Activated CD8-positive, alpha-beta memory T cell treated with anti-CD3 and anti-CD28 coated beads for 24 hours (primary cell): Measurements from ENCODE around the gene PRKAR2B.
"Not testable (repeated sequence)": the region's sequence is repeated elsewhere in the genome, so short reads cannot be mapped to it uniquely, and the experiment has no call there.

ENCODE experiments used
- DNase-seq: peaks from one replicate; pipeline ENCODE4 v3.0.0-alpha.2; 2020

Gene PRKAR2B

DNA sequence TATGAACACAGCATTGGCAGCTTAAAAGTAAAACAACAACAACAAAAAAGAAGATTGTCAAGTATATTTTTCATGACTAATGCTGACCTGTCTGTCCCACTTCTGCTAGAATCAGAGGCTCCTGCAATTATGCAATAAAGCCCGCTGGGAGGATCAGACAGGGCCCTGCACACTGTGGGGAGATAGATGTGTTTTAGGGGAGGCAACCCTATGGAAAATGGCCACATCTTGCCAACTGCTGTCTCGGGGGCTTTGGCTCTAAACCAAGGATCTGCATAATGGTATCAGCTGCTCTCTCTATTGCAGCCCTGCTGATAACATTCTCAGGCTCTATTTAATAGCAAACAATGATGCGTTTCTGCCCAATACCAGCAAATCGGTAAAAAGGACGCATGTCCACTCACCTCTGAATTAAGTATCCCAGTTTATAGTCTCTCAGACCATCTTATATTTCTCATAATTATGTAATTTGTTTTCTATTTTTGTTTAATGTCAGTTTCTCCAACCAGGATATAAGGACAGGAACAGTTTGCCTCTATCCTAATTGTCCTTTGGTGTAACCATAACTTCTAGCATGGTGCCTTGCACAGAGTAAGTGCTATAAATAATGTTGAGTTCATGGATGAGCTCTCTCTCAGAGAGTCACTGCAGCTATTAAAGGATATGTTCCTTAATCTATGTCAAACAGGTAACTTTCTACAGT lies 15.3 kb upstream of the PRKAR2B start:
- no peak for DNase-seq

DNA sequence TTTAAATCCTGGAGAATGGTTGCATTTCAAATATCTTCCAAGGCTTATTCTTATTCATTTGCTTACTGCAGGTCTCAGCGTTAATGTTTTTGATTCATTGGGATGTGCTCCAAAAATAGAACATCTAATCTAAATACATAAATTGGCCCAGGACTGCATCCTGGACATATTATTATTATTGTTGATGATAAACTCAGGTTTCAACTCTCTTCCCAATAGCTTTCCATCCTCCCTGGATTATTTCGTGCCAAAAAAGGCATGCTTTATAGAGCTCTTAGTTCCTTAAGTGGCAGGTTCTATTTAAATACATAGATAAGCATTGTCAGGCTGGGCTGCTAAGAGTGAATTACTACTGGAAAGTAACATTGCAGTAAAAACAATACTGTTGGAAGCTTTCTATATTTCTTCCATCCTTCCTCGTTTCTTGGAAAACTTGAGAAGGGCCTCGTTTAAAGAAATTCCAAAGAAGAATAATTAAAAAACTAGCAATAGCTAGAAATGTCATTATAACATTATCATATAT lies 14.7 kb upstream of the PRKAR2B start:
- no peak for DNase-seq

DNA sequence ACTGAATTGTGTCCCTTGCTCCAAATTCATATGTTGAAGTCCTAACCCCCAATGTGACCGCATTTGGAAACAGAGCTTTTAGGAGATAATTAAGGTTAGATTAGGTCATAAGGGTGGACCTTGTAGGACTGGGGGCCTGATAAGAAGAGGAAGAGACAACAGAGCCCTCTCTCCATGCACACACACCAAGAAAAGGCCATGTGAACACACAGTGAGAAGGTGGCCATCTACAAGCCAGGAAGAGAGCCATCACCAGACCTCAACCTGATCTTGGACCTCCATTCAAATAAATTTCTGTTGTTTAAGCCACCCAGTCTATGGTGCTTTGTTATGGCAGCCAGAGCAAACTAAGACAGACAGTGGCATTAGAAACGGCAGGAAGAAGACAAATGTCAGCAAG lies 12.5 kb upstream of the PRKAR2B start:
- DNase-seq = no peak

DNA sequence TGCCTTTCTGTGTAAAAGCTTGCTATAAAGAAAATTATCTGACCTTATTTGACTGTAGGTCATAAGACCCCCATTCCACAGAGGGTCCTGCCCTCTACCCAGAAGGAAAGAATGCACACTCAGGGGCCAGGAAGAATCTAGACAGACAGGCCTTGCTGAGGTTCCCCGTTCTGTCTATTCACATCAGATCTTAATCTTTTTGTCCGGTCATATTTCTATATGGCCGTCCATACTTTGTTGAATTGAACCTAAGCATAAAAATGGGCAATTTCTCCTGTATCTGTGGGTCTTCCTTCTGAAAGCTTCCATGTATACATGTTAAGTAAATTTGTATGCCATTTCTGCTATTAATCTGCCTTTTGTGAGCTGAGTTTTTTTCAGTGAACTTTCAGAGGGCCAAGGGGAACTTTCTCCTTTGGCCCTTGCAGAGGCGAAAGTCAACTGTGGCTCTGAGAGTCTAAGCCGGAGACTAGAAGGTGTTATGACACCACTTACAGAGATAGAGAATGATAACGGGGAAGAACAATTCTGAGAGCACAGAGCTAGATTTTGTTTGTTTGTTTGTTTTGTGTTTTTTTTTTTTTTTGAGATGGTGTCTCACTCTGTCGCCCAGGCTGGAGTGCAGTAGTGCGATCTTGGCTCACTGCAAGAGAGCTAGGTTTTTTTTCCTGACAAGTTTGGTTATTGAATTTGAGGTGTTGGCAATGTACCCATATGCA lies 11.6 kb upstream of the PRKAR2B start:
- DNase-seq = no peak

DNA sequence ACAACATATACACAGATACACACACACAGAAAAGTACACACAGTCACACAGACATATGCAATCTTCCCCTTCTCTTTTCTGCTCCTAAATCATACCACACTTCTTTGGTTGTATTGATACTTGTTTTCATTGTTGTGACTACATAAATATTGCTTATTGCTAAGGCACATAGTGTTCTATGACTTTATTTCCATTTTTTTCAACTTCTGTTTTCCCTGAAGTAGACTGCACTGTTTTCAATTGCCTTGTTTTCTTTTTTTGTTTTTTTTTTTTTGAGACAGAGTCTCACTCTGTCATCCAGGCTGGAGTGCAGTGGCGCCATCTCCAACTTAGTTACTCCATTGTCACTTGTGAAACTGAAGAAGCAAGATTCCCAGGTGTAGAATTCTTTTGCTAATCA lies 10.0 kb upstream of the PRKAR2B start:
- DNase-seq = no peak

DNA sequence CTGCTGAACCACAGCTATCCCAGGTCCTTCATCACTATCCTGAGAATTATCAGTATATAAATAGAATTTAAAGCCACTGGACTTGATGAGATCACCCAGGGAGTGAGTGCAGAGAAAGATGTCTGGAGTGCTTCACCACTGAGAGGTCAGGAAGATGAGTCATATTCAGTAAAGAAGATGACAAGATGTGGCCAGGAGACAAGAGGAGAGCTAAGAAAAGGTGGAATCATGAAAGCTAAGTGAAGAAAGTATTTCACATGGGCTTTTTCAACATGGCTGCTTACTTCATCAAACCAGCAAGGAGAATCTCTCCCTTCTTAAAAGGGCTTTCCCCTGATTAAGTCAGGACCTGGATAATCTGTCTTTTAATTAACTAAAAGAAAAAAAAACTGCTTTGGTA lies 9.1 kb upstream of the PRKAR2B start:
- no peak for DNase-seq

DNA sequence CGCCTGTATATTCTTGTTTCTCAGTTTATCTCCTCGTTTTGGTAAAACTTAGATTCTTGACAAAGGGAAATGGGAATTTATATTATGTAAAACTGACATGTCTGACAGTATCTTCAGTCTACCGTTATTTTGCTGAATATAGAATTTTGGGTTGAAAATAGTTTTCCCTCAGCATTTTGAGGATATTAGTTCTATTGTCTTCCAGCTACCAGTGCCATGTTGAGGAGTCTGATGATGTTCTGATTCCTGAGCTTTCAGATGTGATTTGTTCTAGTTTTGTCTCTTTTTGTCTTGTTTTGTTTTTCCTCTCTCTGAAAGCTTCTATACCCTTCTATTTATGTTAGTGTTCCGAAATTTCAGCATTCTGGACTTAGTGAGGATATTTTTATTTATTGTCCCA lies 8.0 kb upstream of the PRKAR2B start:
- no peak for DNase-seq

DNA sequence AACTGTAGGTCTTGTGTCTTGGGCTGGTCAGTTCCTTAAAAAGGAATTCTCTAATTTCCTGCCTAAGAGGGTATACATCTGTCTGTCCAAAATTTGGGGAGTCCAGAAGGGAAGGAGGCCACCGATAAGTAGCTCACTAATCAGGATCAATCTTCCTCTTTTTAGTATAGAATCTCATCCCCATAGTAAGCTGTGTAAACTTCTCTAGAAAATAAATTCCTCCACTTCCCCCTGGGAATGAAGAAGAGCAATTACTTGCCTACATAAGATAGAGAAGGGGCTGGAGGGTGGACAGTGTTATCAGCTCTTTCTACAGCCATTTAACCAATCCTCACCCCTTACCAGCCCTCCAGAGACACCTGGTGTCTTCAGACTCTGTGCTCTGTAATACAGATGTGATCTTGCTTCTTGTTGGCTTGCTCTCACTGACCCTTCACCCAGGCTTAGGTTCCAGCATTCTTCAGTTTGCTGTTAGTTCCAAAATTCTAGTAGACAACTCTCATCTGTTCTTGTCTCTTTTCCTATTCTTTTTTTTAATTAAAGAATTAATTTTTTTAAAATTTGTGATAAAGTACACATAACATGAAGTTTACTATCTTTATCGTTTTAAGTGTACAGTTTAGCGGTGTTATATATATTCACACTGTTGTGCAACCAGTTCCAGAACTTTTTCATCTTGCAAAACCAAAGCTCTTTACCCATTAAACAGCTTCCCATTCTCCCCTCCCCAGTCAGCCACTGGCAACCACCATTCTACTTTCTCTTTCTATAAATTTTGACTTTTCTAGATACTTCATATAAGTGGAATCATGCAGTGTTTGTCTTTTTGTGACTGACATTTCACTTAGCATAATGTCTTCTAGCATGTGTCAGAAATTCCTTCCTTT lies 6.5 kb upstream of the PRKAR2B start:
- DNase-seq = no peak

DNA sequence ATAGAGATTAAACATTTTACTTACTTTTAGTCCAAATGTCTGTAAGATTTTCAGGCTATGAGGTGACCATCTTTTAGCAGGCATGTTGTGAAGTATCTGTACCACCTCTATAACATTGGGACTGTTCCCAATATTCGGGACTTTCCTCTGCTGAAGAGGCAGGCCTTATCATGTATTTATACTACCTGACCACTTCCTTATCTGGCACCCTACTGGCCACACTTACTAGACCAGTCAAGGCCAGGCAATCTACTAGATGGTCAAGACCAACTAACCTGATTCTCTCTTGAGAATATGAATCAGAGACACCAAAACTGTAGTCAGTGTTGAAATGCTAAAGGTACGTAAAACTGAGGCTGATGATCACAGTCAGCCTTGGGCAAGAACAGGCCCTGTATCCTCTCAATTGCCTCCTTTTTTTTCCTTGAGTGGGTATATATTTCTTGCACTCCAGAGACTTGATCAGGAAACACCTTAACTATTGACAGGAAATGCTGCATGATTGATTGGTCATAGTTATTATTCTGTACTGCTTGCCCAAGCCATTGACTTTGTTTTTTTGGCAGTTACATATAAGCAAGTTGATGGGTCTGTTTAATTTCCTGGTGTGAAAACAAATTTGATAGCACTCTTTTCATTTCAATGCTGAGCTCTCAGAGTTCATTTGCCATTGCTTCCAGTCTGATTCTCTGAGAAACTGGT lies 5.2 kb upstream of the PRKAR2B start:
- no peak for DNase-seq

DNA sequence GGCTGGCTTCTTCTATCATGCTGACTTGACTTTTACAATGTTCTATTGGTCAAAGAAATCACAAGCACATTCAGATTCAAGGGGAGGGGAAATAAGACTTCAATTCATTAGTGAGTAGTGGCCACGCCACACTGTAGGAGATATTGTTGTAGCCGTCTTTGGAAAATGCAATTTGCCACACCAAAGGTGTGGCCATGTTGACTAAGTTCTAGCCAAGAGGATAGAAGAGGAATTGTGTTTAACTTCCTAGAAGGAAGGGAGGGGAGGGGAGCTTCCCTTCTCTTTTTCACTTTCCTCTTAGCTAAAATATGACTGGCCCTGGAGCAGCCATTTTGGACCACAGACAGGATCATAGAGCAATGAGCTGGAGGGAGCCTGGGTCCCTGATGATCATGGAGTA lies 3.4 kb upstream of the PRKAR2B start:
- no peak for DNase-seq

DNA sequence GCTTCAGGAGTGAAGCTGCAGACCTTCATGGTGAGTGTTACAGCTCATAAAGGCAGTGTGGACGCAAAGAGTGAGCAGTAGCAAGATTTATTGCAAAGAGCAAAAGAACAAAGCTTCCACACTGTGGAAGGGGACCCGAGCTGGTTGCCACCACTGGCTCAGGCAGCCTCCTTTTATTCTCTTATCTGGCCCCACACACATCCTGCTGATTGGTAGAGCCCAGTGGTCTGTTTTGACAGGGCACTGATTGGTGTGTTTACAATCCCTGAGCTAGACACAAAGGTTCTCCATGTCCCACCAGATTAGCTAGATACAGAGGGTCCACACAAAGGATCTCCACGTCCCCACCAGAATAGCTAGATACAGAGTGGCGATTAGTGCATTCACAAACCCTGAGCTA lies 2.7 kb upstream of the PRKAR2B start:
- not testable (repeated sequence) for DNase-seq

DNA sequence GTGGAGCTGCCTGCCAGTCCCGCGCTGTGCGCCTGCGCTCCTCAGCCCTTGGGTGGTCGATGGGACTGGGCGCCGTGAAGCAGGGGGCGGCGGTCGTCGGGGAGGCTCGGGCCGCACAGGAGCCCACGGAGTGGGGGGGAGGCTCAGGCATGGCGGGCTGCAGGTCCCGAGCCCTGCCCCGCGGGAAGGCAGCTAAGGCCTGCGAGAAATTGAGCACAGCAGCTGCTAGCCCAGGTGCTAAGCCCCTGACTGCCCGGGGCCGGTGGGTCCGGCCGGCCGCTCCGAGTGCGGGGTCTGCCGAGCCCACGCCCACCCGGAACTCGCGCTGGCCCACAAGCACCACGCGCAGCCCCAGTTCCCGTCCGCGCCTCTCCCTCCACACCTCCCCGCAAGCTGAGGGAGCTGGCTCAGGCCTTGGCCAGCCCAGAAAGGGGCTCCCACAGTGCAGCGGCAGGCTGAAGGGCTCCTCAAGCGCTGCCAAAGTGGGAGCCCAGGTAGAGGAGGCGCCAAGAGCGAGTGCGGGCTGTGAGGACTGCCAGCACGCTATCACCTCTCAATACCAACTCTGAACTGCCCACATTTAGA lies 2.1 kb upstream of the PRKAR2B start:
- not testable (repeated sequence) for DNase-seq

DNA sequence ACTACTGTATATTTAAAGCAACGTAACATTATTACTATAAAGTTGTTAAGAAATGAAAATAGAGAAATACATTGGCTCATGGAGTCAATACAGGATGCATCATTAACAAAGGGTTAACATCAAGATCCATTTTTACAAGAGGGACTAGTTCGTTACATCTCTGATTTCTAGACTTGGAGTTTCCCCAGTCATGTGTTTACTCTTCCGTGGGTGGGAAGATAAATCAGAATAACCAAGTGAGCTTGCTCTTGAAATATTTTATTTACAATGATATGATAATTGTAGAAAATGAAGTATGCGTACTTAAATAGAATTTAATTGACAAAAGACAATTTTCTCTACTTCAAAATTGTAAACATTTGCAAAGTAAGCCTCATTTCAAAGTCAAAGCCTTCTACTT lies 1.0 kb upstream of the PRKAR2B start:
- DNase-seq = no peak

DNA sequence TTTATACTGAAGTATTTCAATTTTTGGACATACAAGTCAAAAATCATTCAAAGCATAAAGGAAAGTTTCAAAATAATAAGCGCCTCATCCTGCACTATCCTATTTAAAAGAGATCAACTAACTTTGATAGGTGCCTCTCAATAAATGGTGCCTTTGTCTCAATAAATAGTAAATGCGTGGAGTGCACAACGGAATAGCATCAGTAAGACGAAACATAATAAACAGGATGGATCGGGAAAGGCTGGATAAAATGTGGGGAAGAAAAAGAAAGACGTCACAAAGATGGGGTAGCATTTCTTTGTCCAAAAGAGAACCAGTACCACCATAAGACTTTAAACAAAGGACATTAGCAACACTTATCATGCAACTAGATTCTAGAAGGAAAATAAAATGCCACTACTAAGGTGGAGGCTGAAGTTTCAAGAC lies 571 bp upstream of the PRKAR2B start:
- DNase-seq = no peak

DNA sequence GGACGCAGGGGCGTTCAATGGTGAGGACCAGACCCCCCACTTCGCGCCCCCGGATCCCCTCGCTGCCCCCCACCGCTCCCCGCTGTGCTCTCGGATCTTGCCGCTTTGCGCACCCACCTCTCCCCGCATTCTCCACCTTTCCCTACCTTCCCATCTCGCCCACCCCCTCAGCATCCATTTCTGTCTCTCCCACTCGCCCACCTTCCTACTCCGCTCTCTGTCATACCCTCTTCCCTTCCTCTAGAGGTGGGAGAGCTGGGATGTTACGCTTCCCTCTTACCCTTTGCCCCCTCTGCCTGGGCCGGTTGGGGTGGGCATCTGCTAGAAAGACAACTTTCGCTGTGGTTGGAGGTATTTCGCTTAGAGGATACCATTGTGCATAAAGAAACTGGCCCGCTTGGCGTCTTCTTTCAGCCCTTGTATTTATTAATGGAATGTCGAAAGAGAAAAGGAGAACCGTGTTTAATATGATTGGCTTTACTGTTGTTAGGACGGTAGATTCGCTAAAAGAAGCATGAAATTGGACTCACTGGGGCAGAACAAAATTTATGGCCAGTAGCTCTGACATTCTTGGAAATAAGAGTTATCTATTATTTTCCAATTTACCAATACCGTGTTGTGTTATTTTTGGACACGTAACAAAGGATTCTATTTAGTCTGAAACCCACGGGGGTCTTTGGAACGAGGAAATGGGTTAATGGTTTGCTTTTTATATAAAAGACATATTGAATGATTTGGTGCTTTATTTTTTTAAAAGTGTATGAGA lies 873 bp downstream of the PRKAR2B start:
- no peak for DNase-seq

DNA sequence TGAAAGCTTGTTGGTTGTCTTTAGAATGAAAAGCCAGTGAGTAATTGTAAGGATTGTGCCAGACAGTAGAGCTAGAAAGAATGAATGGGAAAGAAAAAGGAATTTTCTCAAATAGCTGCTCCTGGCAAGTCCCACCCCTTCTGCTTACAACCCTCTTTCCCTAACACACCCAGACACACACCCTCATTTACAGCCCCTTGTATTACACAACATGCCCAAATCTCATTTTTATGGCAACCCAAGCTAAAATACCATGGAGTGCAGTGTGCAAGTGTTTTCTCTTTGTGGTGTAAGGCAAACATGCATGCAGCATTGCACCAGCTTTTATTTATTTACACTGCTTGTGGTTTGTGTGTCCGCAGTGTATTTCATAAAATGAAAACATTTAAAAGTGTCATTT lies 1.5 kb downstream of the PRKAR2B start:
- DNase-seq = no peak

DNA sequence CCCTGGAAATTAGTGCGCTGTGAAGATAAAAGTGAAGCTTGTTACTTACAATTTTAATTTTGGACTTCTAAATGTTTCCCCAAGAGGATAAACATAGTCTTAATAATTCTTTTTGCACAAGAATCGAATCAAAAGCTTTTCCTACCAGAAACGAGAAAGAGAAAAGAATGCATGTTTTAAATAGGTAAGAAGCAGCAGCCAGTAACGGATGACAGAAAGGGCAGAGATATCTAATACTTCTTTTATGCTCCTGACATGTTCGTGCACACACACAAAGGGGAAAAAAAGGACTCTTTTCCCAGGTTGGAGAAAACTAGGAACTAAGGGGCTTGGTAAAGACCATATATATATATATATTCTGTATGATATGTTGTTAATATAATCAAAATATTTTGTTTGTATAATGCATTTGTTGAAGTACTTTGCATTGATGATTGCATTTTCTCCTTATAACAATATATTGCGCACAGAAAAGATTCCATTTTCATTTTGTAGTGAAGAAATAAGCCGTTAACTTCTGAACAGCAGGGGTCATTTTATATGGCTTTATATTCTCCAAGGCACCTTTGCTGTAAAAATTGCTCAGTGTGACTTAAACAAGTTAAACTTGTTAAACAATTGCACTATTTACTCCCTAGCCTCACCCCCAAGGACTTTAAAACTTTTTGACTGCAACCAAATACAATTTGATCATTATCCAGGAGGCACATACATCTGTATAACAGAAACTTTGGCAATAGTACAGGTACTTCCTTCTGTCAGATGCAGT lies 2.2 kb downstream of the PRKAR2B start:
- no peak for DNase-seq

DNA sequence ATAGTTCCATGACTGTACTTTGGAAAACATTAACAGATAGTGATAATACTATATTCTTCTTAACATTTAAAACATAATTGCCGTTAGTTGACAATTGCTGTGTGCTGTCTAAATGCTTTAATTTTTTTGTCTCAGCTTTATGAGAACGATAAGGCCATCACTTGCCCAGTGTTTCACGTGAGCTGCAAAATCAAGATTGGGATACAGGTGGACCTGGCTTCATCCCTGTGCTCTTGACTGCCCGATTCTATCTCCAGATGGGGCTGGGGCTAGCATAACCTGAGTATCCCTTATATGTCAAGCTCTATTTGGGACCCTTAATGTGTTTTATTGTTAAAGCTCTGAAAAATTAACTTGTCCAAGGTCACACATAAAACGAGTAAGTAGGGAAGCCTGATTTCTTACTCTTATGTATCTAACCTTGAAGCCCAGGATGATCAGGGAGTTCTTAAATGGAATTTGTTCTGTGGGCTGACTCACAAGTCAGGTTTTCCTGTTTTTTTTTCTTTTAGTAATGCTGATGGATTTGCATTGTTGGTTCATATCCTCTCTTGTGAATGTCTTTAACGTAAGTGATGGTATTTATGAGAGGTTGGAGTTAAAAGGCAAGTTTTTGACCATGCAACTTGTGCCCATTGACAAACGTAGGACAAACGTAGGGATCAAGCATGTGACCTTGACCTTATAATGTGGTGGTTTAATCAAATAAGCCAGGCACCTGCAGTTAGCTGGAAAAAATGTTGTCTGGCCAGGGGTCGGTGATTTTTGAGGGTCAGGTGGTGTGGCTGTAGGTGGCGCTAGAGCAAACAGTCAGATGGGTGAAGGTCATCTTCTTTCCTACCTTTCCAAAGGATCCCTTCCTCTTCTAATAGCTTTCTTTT lies 3.6 kb downstream of the PRKAR2B start:
- no peak for DNase-seq

DNA sequence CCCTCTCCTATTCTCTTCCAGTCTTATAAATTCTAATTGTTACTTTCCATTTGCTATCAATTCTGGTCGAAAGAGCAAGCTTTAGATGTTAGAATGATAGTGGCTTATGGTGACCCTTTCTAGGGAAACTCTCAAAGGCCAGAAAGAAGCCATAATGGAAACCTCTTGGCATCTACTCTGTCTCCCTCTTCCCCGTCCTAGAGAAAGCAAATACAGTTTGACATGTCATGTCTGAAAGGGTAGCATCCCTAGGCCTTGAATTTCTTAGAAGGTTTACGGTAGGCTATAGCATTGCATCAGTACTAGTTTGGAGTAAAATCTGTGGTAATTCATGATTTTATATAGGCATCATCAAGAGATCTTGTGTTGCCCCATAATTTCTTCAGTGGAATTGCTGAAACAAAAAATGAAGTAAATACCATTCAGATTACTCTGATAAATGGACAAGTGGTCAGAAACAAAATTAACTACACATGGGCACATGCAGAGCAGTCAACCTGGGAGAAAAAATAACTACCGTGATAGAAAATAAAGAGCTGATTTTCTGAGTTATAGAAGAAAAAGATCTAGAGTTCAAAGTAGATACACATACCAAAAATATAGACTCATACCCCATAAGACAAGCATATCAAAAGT lies 4.4 kb downstream of the PRKAR2B start:
- DNase-seq = no peak
